Measurements from ENCODE around the gene CYP2R1. TPM values are rescaled to one million over a fixed set of nuclear protein-coding genes. Genes with fewer than 3 reads are reported as not detected.

CYP2R1 gene
- total RNA-seq, 1 donor from 2014 or later = 6.8 TPM

GRCh38 chr11:14835496-14836492 is 56.2 kb downstream of the CYP2R1 start:
- no peak for DNase-seq (ENCODE audit: low read depth in 2 of 2)

Other genes starting within 250 kb of the CYP2R1 start
- gene PDE3B, start 248.4 kb downstream of the CYP2R1 start, total RNA-seq = 0.13 and 0.51 TPM in 2 replicates
- gene CALCA, start 80.1 kb upstream of the CYP2R1 start, total RNA-seq = not detected in 2 replicates
- gene CALCB, start 181.4 kb upstream of the CYP2R1 start, total RNA-seq = not detected in 2 replicates
- under 0.01 TPM in 1 of 2 replicates, not detected in the other for gene INSC, start 222.7 kb upstream of the CYP2R1 start, total RNA-seq